Measurements from ENCODE around the gene CD52.
"Not testable (repeated sequence)": the region's sequence is repeated elsewhere in the genome, so short reads cannot be mapped to it uniquely, and the experiment has no call there.

Gene CD52

GRCh38 chr1:26333312-26333711, 15.6 kb downstream of the CD52 start:
- DNase-seq (ENCODE audit: low read depth in 2 of 2) = not testable (repeated sequence)

- DNase-seq (ENCODE audit: low read depth in 2 of 2) = no peak
These were observed 18.2 kb downstream of the CD52 start for GRCh38 chr1:26335774-26336476.

GRCh38 chr1:26336477-26337205, 18.9 kb downstream of the CD52 start:
- DNase-seq (ENCODE audit: low read depth in 2 of 2) = peak; percentile 62 to 84

- no peak for DNase-seq (ENCODE audit: low read depth in 2 of 2)
These were observed 19.4 kb downstream of the CD52 start for GRCh38 chr1:26337206-26337535.

GRCh38 chr1:26337625-26338024, 19.9 kb downstream of the CD52 start:
- no peak for DNase-seq (ENCODE audit: low read depth in 2 of 2)

DNA sequence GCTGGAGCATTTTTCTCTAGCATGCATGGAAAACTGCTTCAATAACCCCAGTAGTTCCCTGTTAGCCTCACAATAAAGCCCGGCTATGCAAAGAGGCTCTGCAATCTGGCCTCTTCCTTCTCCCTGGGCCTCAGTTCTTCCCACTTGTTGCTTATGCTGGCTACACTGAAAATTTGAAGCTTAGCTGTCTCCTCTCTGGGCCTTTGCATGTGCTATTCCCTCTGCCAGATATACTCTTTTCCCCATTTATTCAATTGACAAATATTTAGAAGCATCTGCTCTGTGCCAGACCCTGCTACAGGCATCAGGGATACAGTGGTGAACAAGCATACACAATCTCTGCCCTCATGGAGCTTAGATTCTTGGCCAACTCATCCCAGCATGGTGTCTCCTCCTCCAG, 20.9 kb downstream of the CD52 start:
- no peak for DNase-seq (ENCODE audit: low read depth in 2 of 2)

DNA sequence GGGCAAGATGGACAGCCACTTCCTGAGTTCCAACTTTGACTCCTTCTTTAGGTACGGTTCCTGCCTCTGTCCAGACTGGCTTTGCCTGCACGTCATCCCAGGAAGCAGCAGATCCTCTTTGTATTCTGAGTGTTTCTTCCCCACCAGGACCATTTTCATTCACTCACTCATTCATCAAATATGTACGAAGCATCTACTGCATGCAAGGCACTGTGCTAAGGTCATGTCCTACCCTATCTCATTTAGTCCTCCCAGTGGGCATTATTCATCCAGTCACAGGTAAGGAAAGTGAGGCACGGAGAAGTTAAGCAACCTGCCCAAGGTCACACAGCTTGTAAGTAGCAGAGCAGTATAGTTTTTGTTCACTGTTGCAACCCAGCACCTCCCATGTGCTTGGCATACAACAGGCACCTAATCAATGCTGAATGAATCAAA, 22.3 kb downstream of the CD52 start:
- DNase-seq (ENCODE audit: low read depth in 2 of 2) = no peak

DNA sequence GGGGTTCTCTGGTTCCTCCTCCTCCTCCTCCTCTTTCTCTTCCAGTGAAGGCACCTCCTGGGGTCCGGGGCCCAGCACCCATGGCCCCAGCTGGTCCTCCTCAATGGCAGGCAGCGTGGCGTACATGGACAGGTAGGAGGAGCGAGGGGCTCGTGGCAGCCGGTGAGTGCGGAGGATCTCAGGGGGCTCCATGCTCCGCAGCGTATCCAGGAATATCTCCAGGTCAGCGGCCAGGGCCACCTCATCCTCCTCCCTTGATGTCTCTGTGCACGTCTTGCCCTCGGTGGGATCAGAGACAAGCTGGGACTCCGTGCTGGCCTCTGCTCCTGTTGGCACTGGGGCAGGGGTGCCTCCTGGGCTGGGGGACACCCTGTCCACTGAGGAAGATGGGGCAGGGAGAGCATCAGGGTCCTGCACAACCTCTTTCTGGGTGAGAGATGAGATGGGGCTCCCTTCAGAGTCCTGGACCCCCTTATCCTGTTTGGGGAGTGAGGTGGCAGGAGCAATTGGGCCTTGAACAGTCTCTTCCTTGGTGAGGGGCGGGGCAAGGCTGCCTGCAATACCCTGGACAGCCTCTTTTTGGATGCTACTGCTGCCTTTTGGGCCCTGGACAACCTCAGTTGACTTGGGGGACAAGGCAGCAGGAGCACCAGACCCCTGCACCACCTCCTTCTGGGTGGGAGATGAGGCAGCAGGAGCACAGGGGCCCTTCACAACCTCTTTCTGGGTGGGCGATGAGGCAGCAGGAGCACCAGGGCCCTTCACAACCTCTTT, 26.6 kb downstream of the CD52 start:
- DNase-seq (ENCODE audit: low read depth in 2 of 2) = no peak

GRCh38 chr1:26345718-26346117, 28.0 kb downstream of the CD52 start:
- DNase-seq (ENCODE audit: low read depth in 2 of 2) = no peak

DNA sequence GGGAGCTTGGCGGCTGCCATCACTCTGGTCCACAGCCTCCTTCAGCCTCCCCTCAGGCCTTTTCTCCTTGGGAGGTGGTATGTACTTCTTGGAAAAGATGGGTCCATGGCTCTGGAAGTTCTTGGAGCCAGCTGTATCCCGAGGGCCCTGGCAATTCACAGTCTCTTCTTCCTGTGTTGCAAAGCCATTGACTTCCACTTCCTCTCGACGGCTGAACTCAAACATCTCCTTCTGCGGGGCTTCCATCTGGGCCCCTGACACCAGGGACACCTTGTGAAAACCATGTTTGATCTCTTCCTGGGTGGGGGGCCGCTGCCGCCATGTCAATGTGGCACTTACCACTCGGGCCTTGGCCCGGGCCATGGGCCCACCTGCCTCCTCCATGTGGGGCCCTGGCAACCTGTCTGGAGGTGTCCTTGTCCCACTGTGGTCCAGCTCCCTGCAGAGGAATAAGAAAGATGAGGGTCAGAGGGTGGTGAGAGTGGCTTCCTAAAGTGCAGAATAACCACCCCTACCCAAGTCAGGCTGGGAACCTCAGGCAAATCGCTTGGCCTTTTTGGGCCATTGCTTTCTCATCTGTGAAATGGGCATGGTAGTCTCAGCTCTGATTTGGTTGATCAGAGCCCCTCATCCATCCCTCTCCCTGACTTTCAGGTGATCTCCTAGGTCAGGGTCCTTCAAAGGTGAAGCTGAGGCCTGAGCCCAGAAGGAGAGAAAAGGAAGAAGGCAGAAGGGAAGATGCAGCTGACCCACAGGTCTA, 28.7 kb downstream of the CD52 start:
- no peak for DNase-seq (ENCODE audit: low read depth in 2 of 2)

DNA sequence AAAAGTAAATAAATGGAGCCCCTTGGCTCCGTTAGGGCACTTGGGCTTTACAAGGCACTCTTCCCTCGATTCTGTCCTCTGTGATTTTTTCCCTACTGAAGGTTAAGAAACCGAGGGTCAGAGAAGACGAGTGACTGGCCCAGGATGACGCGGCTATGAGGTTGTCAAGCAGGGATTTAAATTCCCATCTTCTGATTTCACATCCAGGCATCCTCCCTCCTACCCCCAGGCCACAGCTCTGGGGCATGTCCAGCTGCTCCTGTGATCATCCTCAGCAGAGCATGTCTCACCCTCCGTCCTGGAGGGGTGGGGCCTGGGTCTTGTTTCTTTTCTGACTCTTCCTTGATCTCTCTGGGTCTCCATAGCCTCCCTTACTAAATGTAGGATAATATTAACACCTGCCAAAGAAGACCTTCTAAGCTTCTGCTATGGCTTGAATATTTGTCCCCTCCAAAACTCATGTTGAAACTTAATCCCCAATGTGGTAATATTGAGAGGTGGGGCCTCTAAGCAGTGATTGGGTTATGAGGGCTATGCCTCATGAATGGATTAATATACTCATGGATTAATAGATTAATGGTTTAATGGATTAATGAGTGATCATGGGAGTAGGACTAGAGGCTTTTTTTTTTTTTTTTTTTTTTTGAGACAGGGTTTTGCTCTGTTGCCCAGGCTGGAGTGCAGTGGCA, 31.6 kb downstream of the CD52 start:
- DNase-seq (ENCODE audit: low read depth in 2 of 2) = no peak

DNA sequence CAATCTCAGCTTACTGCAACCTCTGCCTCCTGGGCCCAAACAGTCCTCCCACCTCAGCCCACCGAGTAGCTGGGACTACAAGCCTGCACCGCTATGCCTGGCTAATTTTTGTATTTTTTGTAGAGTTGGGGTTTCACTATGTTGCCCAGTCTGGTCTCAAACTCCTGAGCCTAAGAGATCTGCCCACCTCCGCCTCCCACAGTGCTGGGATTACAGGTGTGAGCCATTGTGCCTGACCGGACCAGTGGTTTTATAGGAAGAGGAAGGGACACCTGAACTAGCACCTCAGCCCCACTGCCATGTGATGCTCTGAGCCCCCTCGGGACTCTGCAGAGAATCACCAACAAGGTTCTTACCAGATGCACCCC, 32.1 kb downstream of the CD52 start:
- DNase-seq (ENCODE audit: low read depth in 2 of 2) = no peak

GRCh38 chr1:26350343-26350700, 32.6 kb downstream of the CD52 start:
- DNase-seq (ENCODE audit: low read depth in 2 of 2) = no peak

GRCh38 chr1:26350701-26351589, 33.2 kb downstream of the CD52 start:
- DNase-seq (ENCODE audit: low read depth in 2 of 2) = no peak

GRCh38 chr1:26351590-26352337, 34.0 kb downstream of the CD52 start:
- DNase-seq (ENCODE audit: low read depth in 2 of 2) = no peak

GRCh38 chr1:26352338-26352679, 34.6 kb downstream of the CD52 start:
- no peak for DNase-seq (ENCODE audit: low read depth in 2 of 2)

DNA sequence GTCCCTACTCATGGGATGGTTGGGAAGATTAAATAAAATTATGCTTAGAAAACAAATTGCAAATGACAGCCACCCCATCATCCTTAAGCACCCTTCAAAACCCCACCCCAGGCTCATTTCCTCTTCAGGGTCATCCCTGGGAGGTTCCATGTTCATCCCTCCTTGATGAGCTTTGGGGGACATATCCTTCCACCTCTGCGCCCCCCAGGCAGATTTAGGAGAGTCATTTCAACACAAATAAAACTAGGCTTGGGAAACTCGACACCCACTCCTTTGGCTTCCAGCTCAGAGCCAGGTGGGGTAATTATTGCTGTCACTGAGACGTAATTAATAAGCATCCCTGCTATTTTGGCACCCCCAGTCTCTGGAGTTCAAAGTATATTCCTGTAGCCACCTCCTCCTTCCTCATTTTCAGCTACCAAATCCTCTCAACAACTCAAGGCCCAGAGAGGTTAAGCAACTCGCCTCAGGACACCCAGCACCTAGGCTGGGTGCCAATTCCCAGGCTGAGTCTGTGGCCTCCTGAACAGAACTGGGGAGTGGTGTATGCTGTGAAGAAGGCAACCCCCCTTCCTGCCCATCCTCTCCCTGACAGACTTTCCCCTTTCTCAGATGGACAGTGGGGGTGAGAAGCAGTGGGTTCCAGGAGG, 35.6 kb downstream of the CD52 start:
- DNase-seq (ENCODE audit: low read depth in 2 of 2) = no peak

GRCh38 chr1:26353976-26354820, 36.4 kb downstream of the CD52 start, which contains the start of gene CRYBG2:
TSS of gene CRYBG2 (minus strand) at chr1:26354130. CDS start at chr1:26346657, 7,473 bp downstream.
- no peak for DNase-seq (ENCODE audit: low read depth in 2 of 2)

Data from stimulated activated CD4-positive, alpha-beta T cell treated with anti-CD3 and anti-CD28 coated beads, Interleukin-12 subunit alpha, Interleukin-12 subunit beta, amount 100 ng/mL, for 24 hours (primary cell).